Central memory CD8-positive, alpha-beta T cell (primary cell): ENCODE data around the gene EFNA3.
A peak's percentile ranks its signal among the peaks of the same experiment; 100 is the strongest.

Source experiments
- ATAC-seq: fragments of 150-1000 bp; cut with Tn5 transposase; replicated peaks from 2 replicates; pipeline ENCODE4 v1.10.0; 2022; ENCODE audit warnings: mild to moderate bottlenecking, moderate FRiP score, moderate number of reproducible peaks; ENCODE audit not compliant: poor library complexity, severe bottlenecking; ENCODE audit errors: extremely low read depth
- DNase-seq, 2 donors: peaks; one replicate each; pipeline ENCODE4 v3.0.0; 2021; ENCODE audit warnings: low spot score in 2 of 2
- H3K27ac Mint-ChIP-seq: one replicate; pipeline ENCODE4 v1.8.0; 2022; ENCODE audit warnings: low read depth, mild to moderate bottlenecking, moderate library complexity, mixed read lengths
- H3K27me3 Mint-ChIP-seq: one replicate; pipeline ENCODE4 v1.8.0; 2022; ENCODE audit warnings: mixed read lengths
- H3K36me3 Mint-ChIP-seq: one replicate; pipeline ENCODE4 v1.8.0; 2022; ENCODE audit warnings: mild to moderate bottlenecking, moderate library complexity, mixed read lengths; ENCODE audit not compliant: insufficient read depth
- H3K4me1 Mint-ChIP-seq: one replicate; pipeline ENCODE4 v1.8.0; 2022; ENCODE audit warnings: mixed read lengths
- H3K4me3 Mint-ChIP-seq: one replicate; pipeline ENCODE4 v1.8.0; 2022; ENCODE audit warnings: mild to moderate bottlenecking, moderate library complexity, mixed read lengths
- H3K9me3 Mint-ChIP-seq: one replicate; pipeline ENCODE4 v1.8.0; 2022; ENCODE audit warnings: mixed read lengths

The EFNA3 gene

GRCh38 chr1:155051777-155052398, 26.7 kb upstream of the EFNA3 start:
- no peak overlapping the region for H3K27ac Mint-ChIP-seq
- H3K4me1 Mint-ChIP-seq, result peaks cover 22% of the 10 kb centered on the region
- H3K4me3 Mint-ChIP-seq, result peak overlapping the region; percentile 83
- no peaks in the 10 kb centered on the region for H3K27me3 Mint-ChIP-seq
- DNase-seq, result no peak
- H3K9me3 Mint-ChIP-seq, result no peaks in the 10 kb centered on the region
- H3K36me3 Mint-ChIP-seq, result peaks cover 8% of the 10 kb centered on the region
- ATAC-seq, result peak; percentile 38

- ATAC-seq (no peak), DNase-seq (no peak)
- no peak overlapping the region for H3K27ac Mint-ChIP-seq
- peak overlapping the region; percentile 83 for H3K4me3 Mint-ChIP-seq
- peaks cover 8% of the 10 kb centered on the region for H3K36me3 Mint-ChIP-seq
- H3K9me3 Mint-ChIP-seq, result no peaks in the 10 kb centered on the region
- peaks cover 22% of the 10 kb centered on the region for H3K4me1 Mint-ChIP-seq
- H3K27me3 Mint-ChIP-seq, result no peaks in the 10 kb centered on the region
These were observed 25.9 kb upstream of the EFNA3 start for GRCh38 chr1:155052439-155053395.

- DNase-seq (no peak), ATAC-seq (no peak)
- H3K9me3 Mint-ChIP-seq, result no peaks in the 10 kb centered on the region
- H3K4me1 Mint-ChIP-seq, result peaks cover 22% of the 10 kb centered on the region
- no peak overlapping the region for H3K27ac Mint-ChIP-seq
- peak overlapping the region; percentile 83 for H3K4me3 Mint-ChIP-seq
- no peaks in the 10 kb centered on the region for H3K27me3 Mint-ChIP-seq
- peaks cover 8% of the 10 kb centered on the region for H3K36me3 Mint-ChIP-seq
These were observed 25.0 kb upstream of the EFNA3 start for GRCh38 chr1:155053531-155054105.

GRCh38 chr1:155057104-155057503, 21.5 kb upstream of the EFNA3 start:
- peaks cover 16% of the 10 kb centered on the region for H3K4me1 Mint-ChIP-seq
- no peaks in the 10 kb centered on the region for H3K27me3 Mint-ChIP-seq
- H3K4me3 Mint-ChIP-seq, result no peak overlapping the region
- H3K9me3 Mint-ChIP-seq, result no peaks in the 10 kb centered on the region
- ATAC-seq (no peak), DNase-seq (no peak)
- H3K27ac Mint-ChIP-seq, result no peak overlapping the region
- peaks cover 10% of the 10 kb centered on the region for H3K36me3 Mint-ChIP-seq

GRCh38 chr1:155057788-155058211, 20.8 kb upstream of the EFNA3 start:
- H3K27ac Mint-ChIP-seq, result no peak overlapping the region
- H3K4me3 Mint-ChIP-seq, result no peak overlapping the region
- peaks cover 15% of the 10 kb centered on the region for H3K4me1 Mint-ChIP-seq
- H3K9me3 Mint-ChIP-seq, result no peaks in the 10 kb centered on the region
- H3K27me3 Mint-ChIP-seq, result no peaks in the 10 kb centered on the region
- peaks cover 11% of the 10 kb centered on the region for H3K36me3 Mint-ChIP-seq
- no peak for DNase-seq
- no peak for ATAC-seq

GRCh38 chr1:155060736-155061135, 17.9 kb upstream of the EFNA3 start:
- no peak for ATAC-seq
- Mint-ChIP-seq H3K9me3 (no peaks in the 10 kb centered on the region), H3K4me1 (peaks cover 31% of the 10 kb centered on the region), H3K27me3 (no peaks in the 10 kb centered on the region), H3K4me3 (no peak overlapping the region), H3K27ac (no peak overlapping the region), H3K36me3 (peaks cover 18% of the 10 kb centered on the region)
- DNase-seq, result no peak

- no peaks in the 10 kb centered on the region for H3K27me3 Mint-ChIP-seq
- peaks cover 14% of the 10 kb centered on the region for H3K36me3 Mint-ChIP-seq
- H3K27ac Mint-ChIP-seq, result no peak overlapping the region
- DNase-seq (peak; percentile 94 to 99), ATAC-seq (peak; percentile 57)
- H3K9me3 Mint-ChIP-seq, result no peaks in the 10 kb centered on the region
- H3K4me1 Mint-ChIP-seq, result peaks cover 37% of the 10 kb centered on the region
- H3K4me3 Mint-ChIP-seq, result peak overlapping the region; percentile 50
These were observed 17.1 kb upstream of the EFNA3 start for GRCh38 chr1:155061381-155062150.

- DNase-seq, result no peak
- Mint-ChIP-seq H3K36me3 (peaks cover 14% of the 10 kb centered on the region), H3K27me3 (no peaks in the 10 kb centered on the region), H3K27ac (no peak overlapping the region), H3K4me1 (peaks cover 37% of the 10 kb centered on the region), H3K9me3 (no peaks in the 10 kb centered on the region), H3K4me3 (peak overlapping the region; percentile 81)
- ATAC-seq, result no peak
These were observed 16.4 kb upstream of the EFNA3 start for GRCh38 chr1:155062151-155062686.

- peaks cover 15% of the 10 kb centered on the region for H3K36me3 Mint-ChIP-seq
- H3K4me3 Mint-ChIP-seq, result peak overlapping the region; percentile 81
- H3K27me3 Mint-ChIP-seq, result no peaks in the 10 kb centered on the region
- H3K9me3 Mint-ChIP-seq, result no peaks in the 10 kb centered on the region
- H3K4me1 Mint-ChIP-seq, result peaks cover 37% of the 10 kb centered on the region
- peak overlapping the region; percentile 79 for H3K27ac Mint-ChIP-seq
- ATAC-seq (peak; percentile 35), DNase-seq (peak; percentile 43 to 64)
These were observed 15.8 kb upstream of the EFNA3 start for GRCh38 chr1:155062702-155063411.

GRCh38 chr1:155063550-155064110, 15.0 kb upstream of the EFNA3 start, which contains the start of gene EFNA4:
TSS of gene EFNA4 (plus strand) at chr1:155063740. CDS start at chr1:155063824, 84 bp downstream.
- ATAC-seq, result peak; percentile 82
- peak within 1 kb of the TSS; percentile 79 for H3K27ac Mint-ChIP-seq
- peak; percentile 65 to 66 for DNase-seq
- H3K36me3 Mint-ChIP-seq, result peaks cover 15% of the 10 kb centered on the region
- no peaks in the 10 kb centered on the region for H3K27me3 Mint-ChIP-seq
- H3K4me3 Mint-ChIP-seq, result peak within 1 kb of the TSS; percentile 81
- no peaks in the 10 kb centered on the region for H3K9me3 Mint-ChIP-seq
- peaks cover 37% of the 10 kb centered on the region for H3K4me1 Mint-ChIP-seq

GRCh38 chr1:155064111-155064831, 14.4 kb upstream of the EFNA3 start:
- peak overlapping the region; percentile 81 for H3K4me3 Mint-ChIP-seq
- peaks cover 13% of the 10 kb centered on the region for H3K36me3 Mint-ChIP-seq
- H3K27me3 Mint-ChIP-seq, result no peaks in the 10 kb centered on the region
- DNase-seq (no peak), ATAC-seq (peak; percentile 16)
- no peaks in the 10 kb centered on the region for H3K9me3 Mint-ChIP-seq
- H3K27ac Mint-ChIP-seq, result peak overlapping the region; percentile 5
- H3K4me1 Mint-ChIP-seq, result peaks cover 37% of the 10 kb centered on the region
